ENCODE results near the gene UBE2S. TPM values are rescaled to one million over a fixed set of nuclear protein-coding genes. Genes with fewer than 3 reads are reported as not detected.

UBE2S gene
- polyA plus RNA-seq, 1 experiment, result 28.9 TPM

- ChIA-PET POLR2A (interaction anchor here (0.5 to 3.0 kb wide), 6 partner anchors 16 to 210 kb away, joined by 3 to 27 read pairs (median 12); partner anchors contain the start of genes KMT5C, TMEM238, TNNI3 and UBE2S), CTCF (no interaction called here)
- peak overlapping the region; percentile 75 for H3K27ac ChIP-seq (ENCODE audit: low read depth, low read length)
- H3K27me3 ChIP-seq (ENCODE audit: control insufficient read depth, insufficient read depth, low read length), result no peaks in the 10 kb centered on the region
- peak overlapping the region; percentile 62 for H3K4me3 ChIP-seq (ENCODE audit: low read depth, low read length)
- no peak for DNase-seq (ENCODE audit: low read depth, low spot score)
- TF ChIP-seq, protein P1, sequence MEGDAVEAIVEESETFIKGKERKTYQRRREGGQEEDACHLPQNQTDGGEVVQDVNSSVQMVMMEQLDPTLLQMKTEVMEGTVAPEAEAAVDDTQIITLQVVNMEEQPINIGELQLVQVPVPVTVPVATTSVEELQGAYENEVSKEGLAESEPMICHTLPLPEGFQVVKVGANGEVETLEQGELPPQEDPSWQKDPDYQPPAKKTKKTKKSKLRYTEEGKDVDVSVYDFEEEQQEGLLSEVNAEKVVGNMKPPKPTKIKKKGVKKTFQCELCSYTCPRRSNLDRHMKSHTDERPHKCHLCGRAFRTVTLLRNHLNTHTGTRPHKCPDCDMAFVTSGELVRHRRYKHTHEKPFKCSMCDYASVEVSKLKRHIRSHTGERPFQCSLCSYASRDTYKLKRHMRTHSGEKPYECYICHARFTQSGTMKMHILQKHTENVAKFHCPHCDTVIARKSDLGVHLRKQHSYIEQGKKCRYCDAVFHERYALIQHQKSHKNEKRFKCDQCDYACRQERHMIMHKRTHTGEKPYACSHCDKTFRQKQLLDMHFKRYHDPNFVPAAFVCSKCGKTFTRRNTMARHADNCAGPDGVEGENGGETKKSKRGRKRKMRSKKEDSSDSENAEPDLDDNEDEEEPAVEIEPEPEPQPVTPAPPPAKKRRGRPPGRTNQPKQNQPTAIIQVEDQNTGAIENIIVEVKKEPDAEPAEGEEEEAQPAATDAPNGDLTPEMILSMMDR (IDR thresholded peaks at IDR 0.05; ENCODE audit: low read depth, low read length), result no peak
- H3K9me3 ChIP-seq (ENCODE audit: control insufficient read depth, insufficient read depth, low read length), result no peaks in the 10 kb centered on the region; the same call in 1 of the 2 replicates
These were observed 39.5 kb downstream of the UBE2S start for GRCh38 chr19:55368106-55368505.

- no peak for DNase-seq (ENCODE audit: low read depth, low spot score)
- POLR2A ChIA-PET, result no interaction called here
- TF ChIP-seq, protein P1 (IDR thresholded peaks at IDR 0.05; ENCODE audit: low read depth, low read length), result no peak
- H3K27me3 ChIP-seq (ENCODE audit: control insufficient read depth, insufficient read depth, low read length), result no peaks in the 10 kb centered on the region
- no peak overlapping the region for H3K4me3 ChIP-seq (ENCODE audit: low read depth, low read length)
- no peak overlapping the region for H3K27ac ChIP-seq (ENCODE audit: low read depth, low read length)
- CTCF ChIA-PET, result no interaction called here
- no peaks in the 10 kb centered on the region; the same call in 1 of the 2 replicates for H3K9me3 ChIP-seq (ENCODE audit: control insufficient read depth, insufficient read depth, low read length)
These were observed 40.8 kb downstream of the UBE2S start for GRCh38 chr19:55366790-55367189.

DNA sequence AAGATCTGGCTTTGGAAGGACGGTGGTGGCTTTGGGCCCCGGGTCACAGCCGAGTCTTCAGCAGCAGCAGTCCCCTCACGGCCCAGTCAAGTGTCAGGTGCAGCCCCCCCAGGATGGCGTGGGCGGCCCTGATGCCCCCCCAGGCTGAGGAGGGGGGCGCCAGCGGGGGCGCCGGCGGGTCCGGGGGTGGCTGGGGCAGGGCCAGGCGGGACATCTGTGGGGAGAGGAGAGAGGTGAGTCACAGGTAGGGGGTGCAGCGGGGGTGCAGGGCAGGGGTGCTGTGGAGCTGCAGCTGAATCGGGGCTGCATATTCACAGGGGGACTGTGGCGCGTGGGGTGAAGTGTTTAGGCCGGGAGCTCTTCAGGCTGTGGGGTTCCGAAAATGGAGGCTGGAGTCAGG lies 41.6 kb downstream of the UBE2S start:
- no peak overlapping the region for H3K27ac ChIP-seq (ENCODE audit: low read depth, low read length)
- no peaks in the 10 kb centered on the region for H3K27me3 ChIP-seq (ENCODE audit: control insufficient read depth, insufficient read depth, low read length)
- no peak for DNase-seq (ENCODE audit: low read depth, low spot score)
- H3K9me3 ChIP-seq (ENCODE audit: control insufficient read depth, insufficient read depth, low read length), result no peaks in the 10 kb centered on the region; the same call in 1 of the 2 replicates
- ChIA-PET CTCF (no interaction called here), POLR2A (no interaction called here)
- H3K4me3 ChIP-seq (ENCODE audit: low read depth, low read length), result no peak overlapping the region
- TF ChIP-seq, protein P1 (IDR thresholded peaks at IDR 0.05; ENCODE audit: low read depth, low read length), result no peak

GRCh38 chr19:55365245-55365644 lies 42.3 kb downstream of the UBE2S start:
- no peak for DNase-seq (ENCODE audit: low read depth, low spot score)
- POLR2A ChIA-PET, result interaction anchor here (0.5 kb wide), 1 partner anchor 37 kb away, joined by 7 read pairs; no protein-coding TSS in a partner anchor
- Histone ChIP-seq H3K27ac (ENCODE audit: low read depth, low read length) (no peak overlapping the region), H3K27me3 (ENCODE audit: control insufficient read depth, insufficient read depth, low read length) (no peaks in the 10 kb centered on the region), H3K4me3 (ENCODE audit: low read depth, low read length) (no peak overlapping the region), H3K9me3 (ENCODE audit: control insufficient read depth, insufficient read depth, low read length) (no peaks in the 10 kb centered on the region; the same call in 1 of the 2 replicates)
- CTCF ChIA-PET, result no interaction called here
- TF ChIP-seq, protein P1 (IDR thresholded peaks at IDR 0.05; ENCODE audit: low read depth, low read length), result no peak

DNA sequence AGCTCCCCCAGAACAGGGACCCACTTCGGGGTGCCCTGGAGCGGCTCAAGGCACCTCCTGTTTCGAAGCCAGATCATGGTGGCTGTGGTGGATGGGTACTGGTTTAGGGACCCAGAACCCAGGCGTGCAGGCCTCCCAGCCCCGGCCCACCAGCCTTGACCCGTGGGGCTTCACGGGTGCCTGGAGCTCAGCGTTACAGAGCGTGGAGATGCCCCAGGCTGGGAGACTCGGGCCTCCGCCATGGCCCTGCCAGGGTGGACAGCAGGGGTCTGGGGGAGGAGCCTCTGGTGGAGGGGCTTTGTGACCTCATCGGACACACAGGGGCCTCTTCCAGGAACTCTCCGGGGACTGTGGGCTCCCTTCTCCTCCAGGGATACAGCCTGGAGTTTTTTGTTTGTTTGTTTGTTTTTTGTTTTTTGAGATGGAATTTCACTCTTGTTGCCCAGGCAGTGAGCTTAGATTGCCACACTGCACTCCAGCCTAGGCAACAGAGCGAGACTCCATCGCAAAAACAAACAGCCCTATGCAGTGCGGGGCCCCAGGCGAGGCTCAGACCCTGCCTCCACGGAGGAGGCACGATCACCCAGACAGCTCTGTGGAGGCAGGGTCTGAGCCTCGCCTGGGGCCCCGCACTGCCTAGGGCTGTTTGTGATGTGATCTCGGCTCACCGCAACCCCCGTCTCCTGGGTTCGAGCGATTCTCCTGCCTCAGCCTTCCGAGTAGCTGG lies 44.4 kb downstream of the UBE2S start, which contains the start of gene GARIN5B:
Gene GARIN5B, minus strand, starts transcription at position 271 of the 727 bp plus-strand sequence. Its CDS starts 194 bp downstream, at position 77.
- peaks cover 1% of the 10 kb centered on the region for H3K27me3 ChIP-seq (ENCODE audit: control insufficient read depth, insufficient read depth, low read length)
- H3K4me3 ChIP-seq (ENCODE audit: low read depth, low read length), result no peak within 1 kb of the TSS
- no peak for DNase-seq (ENCODE audit: low read depth, low spot score)
- ChIA-PET POLR2A (interaction anchor here (0.9 to 2.2 kb wide), 6 partner anchors 11 to 222 kb away, joined by 3 to 10 read pairs (median 4); partner anchors contain the start of genes KMT5C, TMEM238 and UBE2S), CTCF (no interaction called here)
- TF ChIP-seq, protein P1 (IDR thresholded peaks at IDR 0.05; ENCODE audit: low read depth, low read length), result no peak
- H3K9me3 ChIP-seq (ENCODE audit: control insufficient read depth, insufficient read depth, low read length), result peaks cover 4% of the 10 kb centered on the region; the same call in 1 of the 2 replicates
- H3K27ac ChIP-seq (ENCODE audit: low read depth, low read length), result no peak within 1 kb of the TSS
